ENCODE results near the gene SLC34A3. TPM values are rescaled to one million over a fixed set of nuclear protein-coding genes. Genes with fewer than 3 reads are reported as not detected.

The SLC34A3 gene
- not detected in 2 replicates for polyA plus RNA-seq

GRCh38 chr9:137230705-137231371 is at the start of gene SLC34A3:
Gene SLC34A3, plus strand, starts transcription at chr9:137230901. Its CDS starts 802 bp downstream, at chr9:137231703.

GRCh38 chr9:137188490-137189296 is 42.0 kb upstream of the SLC34A3 start, which contains the start of the genes ANAPC2 and SSNA1:
Gene ANAPC2, minus strand, starts transcription at chr9:137188560. Its CDS starts 28 bp downstream, at chr9:137188532.
Gene SSNA1, plus strand, starts transcription at chr9:137188676. Its CDS starts 51 bp downstream, at chr9:137188727.

GRCh38 chr9:137200311-137201204 is 30.1 kb upstream of the SLC34A3 start, which contains the start of gene TPRN:
Gene TPRN, minus strand, starts transcription at chr9:137200741. Its CDS starts 30 bp downstream, at chr9:137200711.

GRCh38 chr9:137205126-137206069 is 25.3 kb upstream of the SLC34A3 start, which contains the start of the genes NDOR1 and TMEM203:
Gene NDOR1, plus strand, starts transcription at chr9:137205700. Its CDS starts 78 bp downstream, at chr9:137205778.
Gene TMEM203, minus strand, starts transcription at chr9:137205648. Its CDS starts 234 bp downstream, at chr9:137205414.

GRCh38 chr9:137222190-137223077 is 8.3 kb upstream of the SLC34A3 start, which contains the start of gene RNF208:
Gene RNF208, minus strand, starts transcription at chr9:137222240. Its CDS starts 1,028 bp downstream, at chr9:137221212.

GRCh38 chr9:137224830-137225694 is 5.6 kb upstream of the SLC34A3 start, which contains the start of gene CYSRT1:
Gene CYSRT1, plus strand, starts transcription at chr9:137225174. Its CDS starts 448 bp downstream, at chr9:137225622.

GRCh38 chr9:137227054-137227852 is 3.4 kb upstream of the SLC34A3 start, which contains the start of gene RNF224:
Gene RNF224, plus strand, starts transcription at chr9:137227502. Its CDS starts 834 bp downstream, at chr9:137228336.

GRCh38 chr9:137240841-137241489 is 10.3 kb downstream of the SLC34A3 start, which contains the start of gene TUBB4B:
Gene TUBB4B, plus strand, starts transcription at chr9:137241287. Its CDS starts 74 bp downstream, at chr9:137241361.

GRCh38 chr9:137251194-137251461 is 20.4 kb downstream of the SLC34A3 start, which contains the start of gene STPG3:
Gene STPG3, plus strand, starts transcription at chr9:137251286. Its CDS starts 1 bp downstream, at chr9:137251287.

GRCh38 chr9:137254624-137255447 is 24.1 kb downstream of the SLC34A3 start, which contains the start of gene NELFB:
Gene NELFB, plus strand, starts transcription at chr9:137255327.

GRCh38 chr9:137277329-137278041 is 46.8 kb downstream of the SLC34A3 start, which contains the start of gene TOR4A:
Gene TOR4A, plus strand, starts transcription at chr9:137277726. Its CDS starts 964 bp downstream, at chr9:137278690.

All from Purkinje cell (primary cell).